ENCODE data around the gene GBP2. TPM values are rescaled to one million over a fixed set of nuclear protein-coding genes. Genes with fewer than 3 reads are reported as not detected.
"Not testable (repeated sequence)": the region's sequence is repeated elsewhere in the genome, so short reads cannot be mapped to it uniquely, and the experiment has no call there.

GBP2 gene
- total RNA-seq, 1 donor from 2014 or later, result 3.8 TPM

- TF ChIP-seq, protein P1, sequence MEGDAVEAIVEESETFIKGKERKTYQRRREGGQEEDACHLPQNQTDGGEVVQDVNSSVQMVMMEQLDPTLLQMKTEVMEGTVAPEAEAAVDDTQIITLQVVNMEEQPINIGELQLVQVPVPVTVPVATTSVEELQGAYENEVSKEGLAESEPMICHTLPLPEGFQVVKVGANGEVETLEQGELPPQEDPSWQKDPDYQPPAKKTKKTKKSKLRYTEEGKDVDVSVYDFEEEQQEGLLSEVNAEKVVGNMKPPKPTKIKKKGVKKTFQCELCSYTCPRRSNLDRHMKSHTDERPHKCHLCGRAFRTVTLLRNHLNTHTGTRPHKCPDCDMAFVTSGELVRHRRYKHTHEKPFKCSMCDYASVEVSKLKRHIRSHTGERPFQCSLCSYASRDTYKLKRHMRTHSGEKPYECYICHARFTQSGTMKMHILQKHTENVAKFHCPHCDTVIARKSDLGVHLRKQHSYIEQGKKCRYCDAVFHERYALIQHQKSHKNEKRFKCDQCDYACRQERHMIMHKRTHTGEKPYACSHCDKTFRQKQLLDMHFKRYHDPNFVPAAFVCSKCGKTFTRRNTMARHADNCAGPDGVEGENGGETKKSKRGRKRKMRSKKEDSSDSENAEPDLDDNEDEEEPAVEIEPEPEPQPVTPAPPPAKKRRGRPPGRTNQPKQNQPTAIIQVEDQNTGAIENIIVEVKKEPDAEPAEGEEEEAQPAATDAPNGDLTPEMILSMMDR (IDR thresholded peaks at IDR 0.05; ENCODE audit: unreplicated experiment), result no peak
- no peak for DNase-seq (ENCODE audit: low spot score in 2 of 2, unreplicated experiment in 2 of 2)
Measured at GRCh38 chr1:89142160-89142559, 16.2 kb upstream of the GBP2 start.

DNA sequence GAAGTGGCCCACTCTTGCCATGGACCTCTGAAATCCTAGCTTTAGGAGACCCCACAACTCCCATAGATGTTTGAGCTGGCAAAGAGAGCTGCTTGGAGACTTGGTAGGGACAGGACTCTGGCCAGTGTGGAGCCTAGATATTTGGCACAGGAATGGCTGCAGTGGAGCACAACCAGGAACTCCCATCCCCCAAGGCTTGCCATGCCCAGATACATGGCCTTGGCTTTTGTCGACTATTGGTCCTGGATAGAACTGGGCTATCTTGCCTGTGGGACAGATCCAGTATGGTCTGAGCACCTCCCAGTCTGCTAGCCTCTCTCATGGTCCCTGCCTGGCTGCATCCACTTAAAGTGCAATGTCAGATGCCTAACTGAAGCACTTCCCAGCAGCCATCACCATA lies 7.8 kb upstream of the GBP2 start:
- no peaks in the 10 kb centered on the region for H3K36me3 Mint-ChIP-seq
- no peak for DNase-seq (ENCODE audit: low spot score in 2 of 2, unreplicated experiment in 2 of 2)
- no peak overlapping the region for H3K27ac Mint-ChIP-seq
- peaks cover 32% of the 10 kb centered on the region for H3K9me3 Mint-ChIP-seq
- H3K4me1 Mint-ChIP-seq, result peaks cover 12% of the 10 kb centered on the region
- H3K27me3 Mint-ChIP-seq (ENCODE audit: low read depth), result peaks cover 7% of the 10 kb centered on the region
- TF ChIP-seq, protein P1 (IDR thresholded peaks at IDR 0.05; ENCODE audit: unreplicated experiment), result no peak
- no peak overlapping the region for H3K4me3 Mint-ChIP-seq

More at GRCh38 chr1:89142160-89142559, 16.2 kb upstream of the GBP2 start:
- Mint-ChIP-seq H3K36me3 (no peaks in the 10 kb centered on the region), H3K27ac (no peak overlapping the region), H3K27me3 (ENCODE audit: low read depth) (peaks cover 5% of the 10 kb centered on the region), H3K4me1 (no peaks in the 10 kb centered on the region), H3K4me3 (no peak overlapping the region), H3K9me3 (peaks cover 18% of the 10 kb centered on the region)

- no peak overlapping the region for H3K4me3 Mint-ChIP-seq
- H3K27ac Mint-ChIP-seq, result no peak overlapping the region
- peaks cover 3% of the 10 kb centered on the region for H3K27me3 Mint-ChIP-seq (ENCODE audit: low read depth)
- H3K9me3 Mint-ChIP-seq, result peaks cover 10% of the 10 kb centered on the region
- no peaks in the 10 kb centered on the region for H3K36me3 Mint-ChIP-seq
- DNase-seq (ENCODE audit: low spot score in 2 of 2, unreplicated experiment in 2 of 2), result no peak
- TF ChIP-seq, protein P1 (IDR thresholded peaks at IDR 0.05; ENCODE audit: unreplicated experiment), result no peak
- peaks cover 18% of the 10 kb centered on the region for H3K4me1 Mint-ChIP-seq
Measured at GRCh38 chr1:89130716-89131115, 4.8 kb upstream of the GBP2 start.

- H3K36me3 Mint-ChIP-seq, result no peaks in the 10 kb centered on the region
- TF ChIP-seq, protein P1 (IDR thresholded peaks at IDR 0.05; ENCODE audit: unreplicated experiment), result no peak
- H3K27ac Mint-ChIP-seq, result no peak overlapping the region
- peaks cover 3% of the 10 kb centered on the region for H3K27me3 Mint-ChIP-seq (ENCODE audit: low read depth)
- peaks cover 26% of the 10 kb centered on the region for H3K4me1 Mint-ChIP-seq
- DNase-seq (ENCODE audit: low spot score in 2 of 2, unreplicated experiment in 2 of 2), result no peak
- no peak overlapping the region for H3K4me3 Mint-ChIP-seq
- H3K9me3 Mint-ChIP-seq, result peaks cover 4% of the 10 kb centered on the region
Measured at GRCh38 chr1:89129911-89130310, 4.0 kb upstream of the GBP2 start.

- not testable (repeated sequence) for H3K27ac Mint-ChIP-seq; H3K36me3 Mint-ChIP-seq; H3K4me3 Mint-ChIP-seq; DNase-seq (ENCODE audit: low spot score in 2 of 2, unreplicated experiment in 2 of 2); H3K9me3 Mint-ChIP-seq; H3K27me3 Mint-ChIP-seq (ENCODE audit: low read depth)
- peaks cover 26% of the 10 kb centered on the region for H3K4me1 Mint-ChIP-seq
Measured at GRCh38 chr1:89128003-89128458, 2.1 kb upstream of the GBP2 start.

DNA sequence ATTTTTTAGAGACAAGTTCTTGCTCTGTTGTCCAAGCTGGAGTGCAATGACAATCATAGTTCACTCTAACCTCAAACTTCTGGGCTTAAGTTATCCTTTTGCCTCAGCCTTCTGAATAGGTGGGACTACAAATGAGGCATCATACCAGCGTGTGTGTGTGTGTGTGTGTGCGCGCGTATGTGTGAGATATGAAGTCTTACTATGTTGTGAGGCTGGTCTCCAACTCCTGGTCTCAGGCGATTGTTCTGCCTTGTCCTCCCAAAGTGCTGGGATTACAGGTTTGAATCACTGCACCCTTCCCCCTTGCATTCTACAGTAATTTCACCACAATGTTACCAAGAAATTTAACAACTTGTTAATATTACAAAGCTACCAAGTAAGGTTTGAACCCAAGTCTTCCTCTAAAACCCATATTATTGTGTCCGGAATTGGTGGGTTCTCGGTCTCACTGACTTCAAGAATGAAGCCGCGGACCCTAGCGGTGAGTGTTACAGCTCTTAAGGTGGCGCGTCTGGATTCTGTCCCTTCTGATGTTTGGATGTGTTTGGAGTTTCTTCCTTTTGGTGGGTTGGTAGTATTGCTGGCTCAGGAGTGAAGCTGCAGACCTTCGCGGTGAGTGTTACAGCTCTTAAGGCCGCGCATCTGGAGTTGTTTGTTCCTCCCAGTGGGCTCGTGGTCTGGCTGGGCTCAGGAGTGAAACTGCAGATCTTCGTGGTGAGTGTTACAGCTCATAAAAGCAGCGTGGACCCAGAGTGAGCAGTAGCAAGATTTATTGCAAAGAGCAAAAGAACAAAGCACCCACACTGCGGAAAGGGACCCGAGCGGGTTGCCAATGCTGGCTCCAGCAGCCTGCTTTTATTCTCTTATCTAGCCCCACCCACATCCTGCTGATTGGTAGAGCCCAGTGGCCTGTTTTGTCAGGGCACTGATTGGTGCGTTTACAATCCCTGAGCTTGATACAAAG lies 970 bp upstream of the GBP2 start:
- not testable (repeated sequence) for H3K9me3 Mint-ChIP-seq; DNase-seq (ENCODE audit: low spot score in 2 of 2, unreplicated experiment in 2 of 2); H3K36me3 Mint-ChIP-seq; H3K27ac Mint-ChIP-seq; H3K4me3 Mint-ChIP-seq; H3K27me3 Mint-ChIP-seq (ENCODE audit: low read depth)
- peaks cover 22% of the 10 kb centered on the region for H3K4me1 Mint-ChIP-seq
